Measurements from ENCODE around the gene CIC. TPM values are rescaled to one million over a fixed set of nuclear protein-coding genes. Genes with fewer than 3 reads are reported as not detected.
"Not testable (repeated sequence)": the region's sequence is repeated elsewhere in the genome, so short reads cannot be mapped to it uniquely, and the experiment has no call there.

Gene CIC
- total RNA-seq, 4 donors from 2014 or later = 50.6 to 98.3 (median 56.9) TPM

GRCh38 chr19:42335971-42336370, 66.9 kb downstream of the CIC start:
- peaks cover 4% of the 10 kb centered on the region in 2 donors for H3K36me3 ChIP-seq
- H3K27me3 ChIP-seq = no peaks in the 10 kb centered on the region
- no peaks in the 10 kb centered on the region for H3K4me1 ChIP-seq
- no peak overlapping the region for H3K27ac ChIP-seq
- TF ChIP-seq POLR2A (IDR thresholded peaks at IDR 0.05) = no peak
- no peak for TF ChIP-seq CTCF (IDR thresholded peaks at IDR 0.05)
- intact Hi-C loops (cut with DNase I) = no loop called here
- no peak for DNase-seq
- no peaks in the 10 kb centered on the region for H3K9me3 ChIP-seq
- 94 to 95% methylated on average over 19 of the region's 19 CpGs for WGBS, 2 donors
- H3K4me3 ChIP-seq (replicated peaks in 1 of 3) = no peak overlapping the region

- 92 to 93% methylated on average over 7 of the region's 7 CpGs for WGBS, 2 donors
- H3K36me3 ChIP-seq; DNase-seq; H3K4me3 ChIP-seq (replicated peaks in 1 of 3); H3K27me3 ChIP-seq; H3K27ac ChIP-seq; H3K4me1 ChIP-seq; intact Hi-C loops (cut with DNase I); H3K9me3 ChIP-seq: not testable (repeated sequence)
These were observed 70.2 kb downstream of the CIC start for GRCh38 chr19:42339126-42339860.

GRCh38 chr19:42339922-42340321, 70.9 kb downstream of the CIC start:
- H3K9me3 ChIP-seq; H3K27ac ChIP-seq; H3K4me3 ChIP-seq (replicated peaks in 1 of 3); DNase-seq; intact Hi-C loops (cut with DNase I); H3K27me3 ChIP-seq; H3K4me1 ChIP-seq: not testable (repeated sequence)
- H3K36me3 ChIP-seq = peaks cover 8 to 11% of the 10 kb centered on the region in 2 donors
- 95 to 97% methylated on average over 4 of the region's 4 CpGs for WGBS, 2 donors

- WGBS, 2 donors = 88 to 95% methylated on average over 12 to 17 of the region's 17 CpGs
- H3K27ac ChIP-seq = no peak overlapping the region
- peaks cover 8 to 10% of the 10 kb centered on the region in 2 donors for H3K36me3 ChIP-seq
- TF ChIP-seq CTCF (IDR thresholded peaks at IDR 0.05) (no peak), POLR2A (IDR thresholded peaks at IDR 0.05) (no peak)
- no peaks in the 10 kb centered on the region for H3K4me1 ChIP-seq
- H3K27me3 ChIP-seq = no peaks in the 10 kb centered on the region
- no peak for DNase-seq
- H3K4me3 ChIP-seq (replicated peaks in 1 of 3) = no peak overlapping the region
- intact Hi-C loops (cut with DNase I) = no loop called here
- no peaks in the 10 kb centered on the region for H3K9me3 ChIP-seq
These were observed 74.5 kb downstream of the CIC start for GRCh38 chr19:42343344-42344110.

- intact Hi-C loops (cut with DNase I) = no loop called here
- TF ChIP-seq CTCF (IDR thresholded peaks at IDR 0.05) (no peak), POLR2A (IDR thresholded peaks at IDR 0.05) (no peak)
- H3K36me3 ChIP-seq = peaks cover 8 to 10% of the 10 kb centered on the region in 2 donors
- WGBS, 2 donors = 93 to 94% methylated on average over 18 of the region's 18 CpGs
- no peaks in the 10 kb centered on the region for H3K9me3 ChIP-seq
- H3K4me1 ChIP-seq = no peaks in the 10 kb centered on the region
- no peaks in the 10 kb centered on the region for H3K27me3 ChIP-seq
- no peak for DNase-seq
- H3K27ac ChIP-seq = no peak overlapping the region
- no peak overlapping the region for H3K4me3 ChIP-seq (replicated peaks in 1 of 3)
These were observed 75.4 kb downstream of the CIC start for GRCh38 chr19:42344336-42344893.

Other genes starting within 250 kb of the CIC start
- 10 to 100 TPM; 12.0 to 24.2 (median 20.1) TPM for gene GRIK5, start 199.0 kb upstream of the CIC start, total RNA-seq
- 10 to 100 TPM; 16.0 to 22.8 (median 21.1) TPM for gene ZNF574, start 193.1 kb upstream of the CIC start, total RNA-seq
- under 1 TPM; 0.11 to 0.49 (median 0.15) TPM for gene POU2F2, start 136.8 kb upstream of the CIC start, total RNA-seq
- 10 to 100 TPM; 46.1 to 55.8 (median 50.2) TPM for gene DEDD2, start 51.6 kb upstream of the CIC start, total RNA-seq
- gene ZNF526, start 48.9 kb upstream of the CIC start, total RNA-seq = 1 to 10 TPM; 4.6 to 7.9 (median 6.8) TPM
- gene GSK3A, start 26.6 kb upstream of the CIC start, total RNA-seq = 10 to 100 TPM; 19.1 to 32.6 (median 24.6) TPM
- 10 to 100 TPM; 27.5 to 50.2 (median 39.2) TPM for gene ERF, start 14.1 kb upstream of the CIC start, total RNA-seq
- under 1 TPM in 2 of 4 donors, not detected in 2; 0.27 to 0.45 TPM for gene PRR19, start 32.9 kb downstream of the CIC start, total RNA-seq
- 10 to 100 TPM in 3 of 4 donors, 1 to 10 TPM in 1; 6.0 to 23.7 (median 19.1) TPM for gene PAFAH1B3, start 33.4 kb downstream of the CIC start, total RNA-seq
- gene TMEM145, start 44.1 kb downstream of the CIC start, total RNA-seq = 1 to 10 TPM in 1 of 4 donors, not detected in 3; 2.8 TPM
- 100 to 1,000 TPM in 1 of 4 donors, 10 to 100 TPM in 3; 12.5 to 150 (median 35.7) TPM for gene MEGF8, start 56.4 kb downstream of the CIC start, total RNA-seq
- gene CNFN, start 121.0 kb downstream of the CIC start, total RNA-seq = 1 to 10 TPM in 1 of 4 donors, not detected in 3; 1.0 TPM
- gene LIPE, start 158.1 kb downstream of the CIC start, total RNA-seq = 10 to 100 TPM in 1 of 4 donors, 1 to 10 TPM in 3; 4.0 to 10.0 (median 7.4) TPM
- gene CXCL17, start 173.7 kb downstream of the CIC start, total RNA-seq = not detected